Stimulated activated CD4-positive, alpha-beta T cell treated with anti-CD3 and anti-CD28 coated beads, Interleukin-4, amount 100 ng/mL, for 48 hours (primary cell): ENCODE data around the gene IL36A.

ENCODE experiments used
- DNase-seq, 2 donors: peaks; one replicate each; pipeline ENCODE4 v3.0.0-alpha.2; 2020; ENCODE audit warnings: low read depth in 2 of 2

The IL36A gene

GRCh38 chr2:113050921-113051895 is 45.9 kb downstream of the IL36A start:
- no peak for DNase-seq

- no peak for DNase-seq
These were observed 47.2 kb downstream of the IL36A start, which contains the start of gene IL36B for GRCh38 chr2:113052396-113052917. TSS of gene IL36B (minus strand) at chr2:113052867.

- DNase-seq, result no peak
These were observed 48.4 kb downstream of the IL36A start for GRCh38 chr2:113053666-113054065.

GRCh38 chr2:113054066-113054465 is 48.8 kb downstream of the IL36A start:
- DNase-seq, result no peak

GRCh38 chr2:113056521-113056920 is 51.3 kb downstream of the IL36A start:
- no peak for DNase-seq

- DNase-seq, result no peak
These were observed 51.9 kb downstream of the IL36A start for GRCh38 chr2:113057117-113057516.
